ENCODE results near the gene NUP98.

DNA sequence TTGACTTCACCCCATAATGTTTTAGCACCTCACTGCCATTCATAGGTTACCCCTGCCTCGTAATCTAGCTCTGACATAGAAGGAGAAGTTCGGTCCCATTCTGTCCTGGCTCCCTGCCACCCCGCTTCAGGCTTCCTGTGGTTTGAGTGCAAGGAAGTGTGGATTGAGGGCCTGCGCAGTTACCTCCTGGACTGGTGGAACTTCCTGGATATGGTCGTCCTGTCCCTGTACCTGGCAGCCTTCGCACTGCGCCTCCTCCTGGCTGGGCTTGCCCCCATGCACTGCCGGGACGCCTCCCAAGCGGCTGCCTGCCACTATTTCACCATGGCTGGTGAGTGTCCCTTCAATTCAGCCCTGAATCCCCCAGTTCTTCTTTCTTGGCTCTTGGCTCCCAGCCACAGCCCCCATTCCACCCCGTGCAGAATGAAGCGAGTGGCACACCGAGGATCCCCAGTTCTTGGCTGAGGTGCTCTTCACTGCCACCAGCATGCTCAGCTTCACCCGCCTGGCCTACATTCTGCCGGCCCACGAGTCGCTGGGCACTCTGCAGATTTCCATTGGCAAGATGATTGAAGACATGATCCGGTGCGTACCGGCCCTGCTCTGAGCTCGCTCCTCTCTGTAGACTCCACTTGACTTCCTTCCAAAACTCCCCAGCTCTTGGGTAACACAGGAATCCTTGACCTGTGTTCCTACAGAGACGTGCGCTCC, 170.9 kb downstream of the NUP98 start:
- TF ChIP-seq POLR2A (IDR thresholded peaks at IDR 0.05; ENCODE audit: low read length) (no peak), CEBPB (IDR thresholded peaks at IDR 0.05) (no peak), CBX2 (IDR thresholded peaks at IDR 0.05; ENCODE audit: borderline replicate concordance, low read depth) (no peak), EP300 (IDR thresholded peaks at IDR 0.05) (no peak), RAD21 (conservative IDR thresholded peaks at IDR 0.05 in 1 of 2, IDR thresholded peaks at IDR 0.05 in 1 of 2) (no peak), HDAC2 (IDR thresholded peaks at IDR 0.05) (no peak)
- TF ChIP-seq, protein P1, sequence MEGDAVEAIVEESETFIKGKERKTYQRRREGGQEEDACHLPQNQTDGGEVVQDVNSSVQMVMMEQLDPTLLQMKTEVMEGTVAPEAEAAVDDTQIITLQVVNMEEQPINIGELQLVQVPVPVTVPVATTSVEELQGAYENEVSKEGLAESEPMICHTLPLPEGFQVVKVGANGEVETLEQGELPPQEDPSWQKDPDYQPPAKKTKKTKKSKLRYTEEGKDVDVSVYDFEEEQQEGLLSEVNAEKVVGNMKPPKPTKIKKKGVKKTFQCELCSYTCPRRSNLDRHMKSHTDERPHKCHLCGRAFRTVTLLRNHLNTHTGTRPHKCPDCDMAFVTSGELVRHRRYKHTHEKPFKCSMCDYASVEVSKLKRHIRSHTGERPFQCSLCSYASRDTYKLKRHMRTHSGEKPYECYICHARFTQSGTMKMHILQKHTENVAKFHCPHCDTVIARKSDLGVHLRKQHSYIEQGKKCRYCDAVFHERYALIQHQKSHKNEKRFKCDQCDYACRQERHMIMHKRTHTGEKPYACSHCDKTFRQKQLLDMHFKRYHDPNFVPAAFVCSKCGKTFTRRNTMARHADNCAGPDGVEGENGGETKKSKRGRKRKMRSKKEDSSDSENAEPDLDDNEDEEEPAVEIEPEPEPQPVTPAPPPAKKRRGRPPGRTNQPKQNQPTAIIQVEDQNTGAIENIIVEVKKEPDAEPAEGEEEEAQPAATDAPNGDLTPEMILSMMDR (IDR thresholded peaks at IDR 0.05) = no peak
- TF ChIP-seq, protein P2, sequence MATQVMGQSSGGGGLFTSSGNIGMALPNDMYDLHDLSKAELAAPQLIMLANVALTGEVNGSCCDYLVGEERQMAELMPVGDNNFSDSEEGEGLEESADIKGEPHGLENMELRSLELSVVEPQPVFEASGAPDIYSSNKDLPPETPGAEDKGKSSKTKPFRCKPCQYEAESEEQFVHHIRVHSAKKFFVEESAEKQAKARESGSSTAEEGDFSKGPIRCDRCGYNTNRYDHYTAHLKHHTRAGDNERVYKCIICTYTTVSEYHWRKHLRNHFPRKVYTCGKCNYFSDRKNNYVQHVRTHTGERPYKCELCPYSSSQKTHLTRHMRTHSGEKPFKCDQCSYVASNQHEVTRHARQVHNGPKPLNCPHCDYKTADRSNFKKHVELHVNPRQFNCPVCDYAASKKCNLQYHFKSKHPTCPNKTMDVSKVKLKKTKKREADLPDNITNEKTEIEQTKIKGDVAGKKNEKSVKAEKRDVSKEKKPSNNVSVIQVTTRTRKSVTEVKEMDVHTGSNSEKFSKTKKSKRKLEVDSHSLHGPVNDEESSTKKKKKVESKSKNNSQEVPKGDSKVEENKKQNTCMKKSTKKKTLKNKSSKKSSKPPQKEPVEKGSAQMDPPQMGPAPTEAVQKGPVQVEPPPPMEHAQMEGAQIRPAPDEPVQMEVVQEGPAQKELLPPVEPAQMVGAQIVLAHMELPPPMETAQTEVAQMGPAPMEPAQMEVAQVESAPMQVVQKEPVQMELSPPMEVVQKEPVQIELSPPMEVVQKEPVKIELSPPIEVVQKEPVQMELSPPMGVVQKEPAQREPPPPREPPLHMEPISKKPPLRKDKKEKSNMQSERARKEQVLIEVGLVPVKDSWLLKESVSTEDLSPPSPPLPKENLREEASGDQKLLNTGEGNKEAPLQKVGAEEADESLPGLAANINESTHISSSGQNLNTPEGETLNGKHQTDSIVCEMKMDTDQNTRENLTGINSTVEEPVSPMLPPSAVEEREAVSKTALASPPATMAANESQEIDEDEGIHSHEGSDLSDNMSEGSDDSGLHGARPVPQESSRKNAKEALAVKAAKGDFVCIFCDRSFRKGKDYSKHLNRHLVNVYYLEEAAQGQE (IDR thresholded peaks at IDR 0.05) = no peak

All from A549 (cell line).